Lower lobe of right lung (tissue), 2 donors: Measurements from ENCODE around the gene FAM170B. TPM values are rescaled to one million over a fixed set of nuclear protein-coding genes. Genes with fewer than 3 reads are reported as not detected.

Experiments used
- ATAC-seq, 2 donors: fragments of 200-7000 bp; cut with Tn5 transposase; one replicate each; pipeline ENCODE4 v1.9.1; 2020 to 2022; ENCODE audit warnings: mild to moderate bottlenecking in 2 of 2, moderate library complexity in 2 of 2
- DNase-seq: peaks from one replicate; pipeline ENCODE4 v3.0.0-alpha.2; 2020
- H3K27ac ChIP-seq: fragments of 200-600 bp; one replicate; pipeline ENCODE4 v1.8.0; 2022
- H3K27me3 ChIP-seq: fragments of 200-600 bp; one replicate; pipeline ENCODE4 v1.8.0; 2022; ENCODE audit warnings: low read depth
- H3K36me3 ChIP-seq: fragments of 200-600 bp; one replicate; pipeline ENCODE4 v1.8.0; 2022; ENCODE audit warnings: mild to moderate bottlenecking
- H3K4me1 ChIP-seq: fragments of 200-600 bp; one replicate; pipeline ENCODE4 v1.8.0; 2022
- H3K4me3 ChIP-seq: fragments of 200-600 bp; one replicate; pipeline ENCODE4 v1.8.0; 2022; ENCODE audit warnings: mild to moderate bottlenecking
- H3K9me3 ChIP-seq: fragments of 200-600 bp; one replicate; pipeline ENCODE4 v1.8.0; 2022
- intact Hi-C: fragments of 100-400 bp; cut with DNase I; formaldehyde crosslinking; loops from one replicate; pipeline ENCODE4 v1.11.0; 2022
- total RNA-seq: library from RNA; stranded (reverse); fragmentation: NEBNext Ultra II Directional; extraction: Animal tissue kit (Norgen Biotek cat#: 25700); gene quantifications from one replicate; pipeline ENCODE4 v1.2.1, GENCODE V29; 2021
- TF ChIP-seq, protein P1 (sequence below): fragments of 200-600 bp; IDR thresholded peaks from one replicate; pipeline ENCODE4 v1.8.0; 2022; ENCODE audit warnings: antibody characterized with exemption, mild to moderate bottlenecking
- donor health status: DM: no; HTN: yes; CAD: no; lungs with severe emphysema.

The FAM170B gene
- total RNA-seq, 1 donor from 2014 or later: not detected

DNA sequence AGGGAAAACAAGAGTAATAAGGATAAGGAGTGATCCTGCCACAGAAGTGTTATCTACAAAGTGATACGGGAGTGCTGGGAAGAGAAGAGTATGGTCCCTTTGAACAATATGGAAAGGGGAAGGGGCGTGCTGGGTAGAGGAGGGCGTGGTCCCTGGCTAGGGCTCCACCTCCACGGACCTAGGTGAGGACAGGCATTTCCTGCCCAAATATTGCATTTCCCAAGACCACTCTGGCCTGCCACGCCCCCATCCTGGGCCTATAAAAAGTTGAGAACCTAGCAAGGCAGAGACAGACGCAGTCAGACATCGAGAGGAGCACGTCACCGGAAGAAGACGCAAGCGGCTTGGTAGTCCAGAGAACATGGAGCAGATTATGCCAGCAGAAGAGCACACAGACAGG is 41.3 kb downstream of the FAM170B start:
- Histone ChIP-seq H3K4me3 (no peak overlapping the region), H3K27me3 (no peaks in the 10 kb centered on the region), H3K9me3 (no peaks in the 10 kb centered on the region), H3K4me1 (peaks cover 15% of the 10 kb centered on the region), H3K27ac (no peak overlapping the region), H3K36me3 (no peaks in the 10 kb centered on the region)
- ATAC-seq (no peak), DNase-seq (no peak)
- intact Hi-C loops: no loop called here
- TF ChIP-seq, protein P1, sequence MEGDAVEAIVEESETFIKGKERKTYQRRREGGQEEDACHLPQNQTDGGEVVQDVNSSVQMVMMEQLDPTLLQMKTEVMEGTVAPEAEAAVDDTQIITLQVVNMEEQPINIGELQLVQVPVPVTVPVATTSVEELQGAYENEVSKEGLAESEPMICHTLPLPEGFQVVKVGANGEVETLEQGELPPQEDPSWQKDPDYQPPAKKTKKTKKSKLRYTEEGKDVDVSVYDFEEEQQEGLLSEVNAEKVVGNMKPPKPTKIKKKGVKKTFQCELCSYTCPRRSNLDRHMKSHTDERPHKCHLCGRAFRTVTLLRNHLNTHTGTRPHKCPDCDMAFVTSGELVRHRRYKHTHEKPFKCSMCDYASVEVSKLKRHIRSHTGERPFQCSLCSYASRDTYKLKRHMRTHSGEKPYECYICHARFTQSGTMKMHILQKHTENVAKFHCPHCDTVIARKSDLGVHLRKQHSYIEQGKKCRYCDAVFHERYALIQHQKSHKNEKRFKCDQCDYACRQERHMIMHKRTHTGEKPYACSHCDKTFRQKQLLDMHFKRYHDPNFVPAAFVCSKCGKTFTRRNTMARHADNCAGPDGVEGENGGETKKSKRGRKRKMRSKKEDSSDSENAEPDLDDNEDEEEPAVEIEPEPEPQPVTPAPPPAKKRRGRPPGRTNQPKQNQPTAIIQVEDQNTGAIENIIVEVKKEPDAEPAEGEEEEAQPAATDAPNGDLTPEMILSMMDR: no peak

DNA sequence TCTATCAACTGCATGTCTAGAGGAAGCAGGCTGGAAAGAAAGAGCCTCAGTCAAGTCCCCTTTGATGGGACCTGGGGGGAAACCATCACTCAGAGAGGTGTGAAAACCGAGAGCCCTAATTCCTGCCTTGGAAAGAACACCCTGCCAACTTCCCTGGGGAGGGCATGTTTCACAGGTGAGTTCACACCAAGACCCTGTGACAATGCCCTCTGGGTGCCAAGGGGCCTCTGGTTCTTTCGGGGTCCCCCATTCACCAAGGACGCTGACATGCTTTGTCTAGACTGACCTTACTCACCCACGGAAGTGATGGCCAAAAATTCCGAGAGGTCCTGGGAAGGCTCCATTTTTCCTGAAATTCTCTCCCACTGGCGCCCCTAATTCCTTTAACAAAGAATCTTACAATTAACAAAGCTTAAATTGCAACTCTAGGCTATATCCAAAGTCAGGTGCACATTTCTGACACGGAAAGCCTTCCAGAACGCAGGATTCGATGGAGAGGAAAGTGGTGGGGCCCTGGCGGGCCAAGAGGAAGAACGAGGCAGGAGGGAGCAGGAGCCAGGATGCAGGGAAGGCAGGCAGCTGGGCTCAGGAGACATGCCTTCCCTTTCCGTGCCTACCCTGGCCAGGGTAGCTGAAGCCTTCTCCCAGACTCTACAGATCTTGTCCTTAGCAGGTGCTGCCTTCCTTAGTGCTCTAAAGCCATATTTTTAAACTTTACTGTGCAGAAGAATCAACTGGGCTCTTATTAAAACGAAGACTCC is 42.2 kb downstream of the FAM170B start:
- Histone ChIP-seq H3K9me3 (no peaks in the 10 kb centered on the region), H3K27ac (no peak overlapping the region), H3K27me3 (no peaks in the 10 kb centered on the region), H3K36me3 (no peaks in the 10 kb centered on the region), H3K4me1 (peaks cover 15% of the 10 kb centered on the region), H3K4me3 (no peak overlapping the region)
- intact Hi-C loops: no loop called here
- DNase-seq: no peak
- no peak for ATAC-seq
- TF ChIP-seq, protein P1: no peak

DNA sequence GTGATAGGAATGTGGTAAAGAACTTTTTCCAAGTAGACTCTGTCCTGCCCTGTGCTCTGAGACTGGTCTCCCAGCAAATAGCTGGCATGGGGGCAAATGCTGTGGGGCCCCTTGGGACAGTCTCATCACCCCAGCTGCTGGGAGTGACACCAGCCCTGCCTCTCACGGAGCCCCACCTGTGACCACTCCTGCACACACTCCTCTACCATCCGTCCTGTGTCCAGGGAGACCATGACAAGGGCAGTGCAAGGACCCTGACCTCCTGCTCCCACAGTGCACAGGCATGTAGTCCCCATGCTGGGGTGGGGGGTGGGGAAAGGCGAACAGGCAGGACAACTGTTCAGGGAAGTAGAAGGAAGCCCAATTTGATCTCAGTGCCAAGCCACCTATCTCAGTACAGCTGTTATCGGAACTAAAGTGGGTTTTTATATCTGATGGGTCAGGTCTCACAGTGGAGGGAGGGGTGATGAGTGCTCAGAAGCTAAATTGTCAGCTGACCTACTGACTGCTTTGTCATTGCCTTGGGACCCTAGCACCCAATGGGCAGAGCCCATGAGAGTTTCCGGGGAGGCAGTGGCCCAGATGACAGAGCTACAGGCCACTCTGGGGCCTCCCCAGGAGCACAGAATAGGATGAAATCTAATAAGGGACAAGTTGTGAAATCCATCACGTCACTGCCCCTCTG is 43.0 kb downstream of the FAM170B start:
- no peaks in the 10 kb centered on the region for H3K27me3 ChIP-seq
- H3K9me3 ChIP-seq: no peaks in the 10 kb centered on the region
- H3K4me1 ChIP-seq: peaks cover 15% of the 10 kb centered on the region
- no peak for DNase-seq
- intact Hi-C loops: no loop called here
- TF ChIP-seq, protein P1: no peak
- peak overlapping the region; percentile 34 for H3K27ac ChIP-seq
- no peaks in the 10 kb centered on the region for H3K36me3 ChIP-seq
- H3K4me3 ChIP-seq: no peak overlapping the region
- peak; percentile 9 to 17 for ATAC-seq

DNA sequence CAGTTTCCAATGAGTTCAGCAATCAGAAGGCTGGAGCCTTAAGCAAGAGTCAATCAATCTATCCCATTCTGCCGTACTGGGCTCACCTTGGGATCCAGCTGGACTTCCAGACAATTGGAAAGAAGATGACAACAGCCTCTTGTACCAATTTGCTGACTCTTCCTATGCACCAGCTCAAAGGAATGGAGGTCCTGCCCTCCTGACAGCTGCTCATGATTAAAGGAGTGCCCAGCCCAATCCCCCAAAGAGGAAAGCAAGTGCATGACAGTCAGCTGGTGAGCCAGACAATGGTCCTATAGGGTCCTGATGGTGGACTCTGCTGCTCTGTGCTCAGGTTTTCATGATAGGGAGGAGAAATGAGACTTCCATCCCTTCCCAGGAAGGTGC is 43.6 kb downstream of the FAM170B start:
- Histone ChIP-seq H3K36me3 (no peaks in the 10 kb centered on the region), H3K27me3 (no peaks in the 10 kb centered on the region), H3K9me3 (no peaks in the 10 kb centered on the region), H3K4me1 (peaks cover 15% of the 10 kb centered on the region), H3K4me3 (no peak overlapping the region), H3K27ac (peak overlapping the region; percentile 34)
- DNase-seq: no peak
- no peak for ATAC-seq
- intact Hi-C loops: no loop called here
- TF ChIP-seq, protein P1: no peak

DNA sequence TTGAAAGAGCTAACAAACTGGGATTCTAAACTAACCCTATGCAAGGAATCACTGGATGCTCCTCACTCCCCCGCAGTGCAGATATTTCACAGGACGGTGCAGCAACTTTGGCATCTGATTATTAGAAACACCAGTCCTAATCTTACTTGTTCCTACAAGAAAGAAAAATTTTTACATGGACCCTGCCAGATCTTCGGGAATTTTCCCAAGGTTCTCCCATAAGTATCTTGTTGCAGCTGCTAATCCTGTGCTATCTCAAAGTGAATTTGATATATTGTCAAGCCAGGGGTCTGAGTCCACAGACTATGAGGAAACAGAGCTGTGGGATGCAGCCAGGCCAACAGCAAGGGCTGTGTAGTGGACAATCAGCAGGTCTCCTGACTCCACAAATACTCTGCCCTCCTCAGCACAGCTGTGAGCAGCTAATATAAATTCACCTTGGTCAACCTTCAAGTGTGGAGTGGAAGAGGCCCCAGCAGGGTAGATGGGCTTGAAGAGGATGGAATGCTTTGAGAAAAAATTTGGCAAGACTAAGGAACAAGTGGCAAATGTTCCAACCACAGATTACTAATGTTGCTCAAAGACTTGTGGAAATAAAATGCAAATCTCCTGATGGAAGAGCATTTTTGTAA is 44.1 kb downstream of the FAM170B start:
- Histone ChIP-seq H3K36me3 (no peaks in the 10 kb centered on the region), H3K27me3 (no peaks in the 10 kb centered on the region), H3K27ac (peak overlapping the region; percentile 34), H3K9me3 (no peaks in the 10 kb centered on the region), H3K4me3 (no peak overlapping the region), H3K4me1 (peaks cover 15% of the 10 kb centered on the region)
- TF ChIP-seq, protein P1: no peak
- intact Hi-C loops: no loop called here
- no peak for DNase-seq
- peak; percentile 67 to 71 for ATAC-seq
